AG10803 (cell line): ENCODE results near the gene STK32B.
"Not testable (repeated sequence)": the region's sequence is repeated elsewhere in the genome, so short reads cannot be mapped to it uniquely, and the experiment has no call there.

Source experiments
- DNase-seq: peaks from one replicate; pipeline ENCODE4 v3.0.0; 2010; ENCODE audit warnings: low read depth
- H3K4me3 ChIP-seq: 2 replicates; pipeline ENCODE4 v1.5.1; 2011; ENCODE audit warnings: mild to moderate bottlenecking, low read length, control low read depth
- CTCF ChIP-seq: conservative IDR thresholded peaks from 2 replicates; pipeline ENCODE4 v1.5.1; 2011; ENCODE audit warnings: mild to moderate bottlenecking, low read length, control low read depth, inconsistent platforms

The STK32B gene

GRCh38 chr4:5164221-5164912 lies 113.1 kb downstream of the STK32B start:
- no peak for TF ChIP-seq CTCF
- DNase-seq = no peak
- H3K4me3 ChIP-seq = no peak overlapping the region

GRCh38 chr4:5165420-5166369 lies 114.4 kb downstream of the STK32B start:
- H3K4me3 ChIP-seq = no peak overlapping the region
- DNase-seq = peak; percentile 79
- TF ChIP-seq CTCF = no peak

- no peak for DNase-seq
- H3K4me3 ChIP-seq = no peak overlapping the region
- TF ChIP-seq CTCF = no peak
These were observed 115.1 kb downstream of the STK32B start for GRCh38 chr4:5166377-5166776.

- H3K4me3 ChIP-seq = no peak overlapping the region
- no peak for TF ChIP-seq CTCF
- no peak for DNase-seq
These were observed 117.6 kb downstream of the STK32B start for GRCh38 chr4:5168891-5169290.

- H3K4me3 ChIP-seq, DNase-seq: not testable (repeated sequence)
These were observed 124.6 kb downstream of the STK32B start for GRCh38 chr4:5175836-5176235.

- TF ChIP-seq CTCF = no peak
- no peak overlapping the region for H3K4me3 ChIP-seq
- DNase-seq = peak; percentile 36
These were observed 133.3 kb downstream of the STK32B start for GRCh38 chr4:5184606-5185005.

GRCh38 chr4:5185551-5185950 lies 134.3 kb downstream of the STK32B start:
- TF ChIP-seq CTCF = no peak
- no peak for DNase-seq
- no peak overlapping the region for H3K4me3 ChIP-seq
